Measurements from ENCODE around the gene SEPTIN1.

Gene SEPTIN1

GRCh38 chr16:30372725-30373124, 9.6 kb downstream of the SEPTIN1 start:
- TF ChIP-seq CTCF (IDR thresholded peaks at IDR 0.05; ENCODE audit: borderline replicate concordance, insufficient read depth, low read depth, low read length) = no peak
- no peak overlapping the region for H3K4me3 ChIP-seq (ENCODE audit: low read depth, low read length)

GRCh38 chr16:30372038-30372712, 10.2 kb downstream of the SEPTIN1 start:
- H3K4me3 ChIP-seq (ENCODE audit: low read depth, low read length) = no peak overlapping the region
- no peak for TF ChIP-seq CTCF (IDR thresholded peaks at IDR 0.05; ENCODE audit: borderline replicate concordance, insufficient read depth, low read depth, low read length)

GRCh38 chr16:30371248-30371816, 11.0 kb downstream of the SEPTIN1 start:
- no peak for TF ChIP-seq CTCF (IDR thresholded peaks at IDR 0.05; ENCODE audit: borderline replicate concordance, insufficient read depth, low read depth, low read length)
- H3K4me3 ChIP-seq (ENCODE audit: low read depth, low read length) = peak overlapping the region; percentile 36

GRCh38 chr16:30370456-30371247, 11.7 kb downstream of the SEPTIN1 start, which contains the start of gene TBC1D10B:
TBC1D10B (minus strand) TSS chr16:30370494; CDS start chr16:30370183, 311 bp downstream.
- peak within 1 kb of the TSS; percentile 63 for H3K4me3 ChIP-seq (ENCODE audit: low read depth, low read length)
- TF ChIP-seq CTCF (IDR thresholded peaks at IDR 0.05; ENCODE audit: borderline replicate concordance, insufficient read depth, low read depth, low read length) = peak; percentile 19; the same call in 1 of the 2 replicates

- peak overlapping the region; percentile 63 for H3K4me3 ChIP-seq (ENCODE audit: low read depth, low read length)
- no peak for TF ChIP-seq CTCF (IDR thresholded peaks at IDR 0.05; ENCODE audit: borderline replicate concordance, insufficient read depth, low read depth, low read length)
These were observed 12.4 kb downstream of the SEPTIN1 start for GRCh38 chr16:30369938-30370455.

- TF ChIP-seq CTCF (IDR thresholded peaks at IDR 0.05; ENCODE audit: borderline replicate concordance, insufficient read depth, low read depth, low read length) = no peak
- peak overlapping the region; percentile 63 for H3K4me3 ChIP-seq (ENCODE audit: low read depth, low read length)
These were observed 13.0 kb downstream of the SEPTIN1 start for GRCh38 chr16:30369091-30369937.

Measured in GM12875 (cell line).